Amniotic epithelial cell (primary cell): ENCODE measurements around the gene GNPNAT1.

Source experiments
- DNase-seq: peaks from one replicate; pipeline ENCODE4 v3.0.0-alpha.2; 2010; ENCODE audit warnings: low read depth

Gene GNPNAT1

DNA sequence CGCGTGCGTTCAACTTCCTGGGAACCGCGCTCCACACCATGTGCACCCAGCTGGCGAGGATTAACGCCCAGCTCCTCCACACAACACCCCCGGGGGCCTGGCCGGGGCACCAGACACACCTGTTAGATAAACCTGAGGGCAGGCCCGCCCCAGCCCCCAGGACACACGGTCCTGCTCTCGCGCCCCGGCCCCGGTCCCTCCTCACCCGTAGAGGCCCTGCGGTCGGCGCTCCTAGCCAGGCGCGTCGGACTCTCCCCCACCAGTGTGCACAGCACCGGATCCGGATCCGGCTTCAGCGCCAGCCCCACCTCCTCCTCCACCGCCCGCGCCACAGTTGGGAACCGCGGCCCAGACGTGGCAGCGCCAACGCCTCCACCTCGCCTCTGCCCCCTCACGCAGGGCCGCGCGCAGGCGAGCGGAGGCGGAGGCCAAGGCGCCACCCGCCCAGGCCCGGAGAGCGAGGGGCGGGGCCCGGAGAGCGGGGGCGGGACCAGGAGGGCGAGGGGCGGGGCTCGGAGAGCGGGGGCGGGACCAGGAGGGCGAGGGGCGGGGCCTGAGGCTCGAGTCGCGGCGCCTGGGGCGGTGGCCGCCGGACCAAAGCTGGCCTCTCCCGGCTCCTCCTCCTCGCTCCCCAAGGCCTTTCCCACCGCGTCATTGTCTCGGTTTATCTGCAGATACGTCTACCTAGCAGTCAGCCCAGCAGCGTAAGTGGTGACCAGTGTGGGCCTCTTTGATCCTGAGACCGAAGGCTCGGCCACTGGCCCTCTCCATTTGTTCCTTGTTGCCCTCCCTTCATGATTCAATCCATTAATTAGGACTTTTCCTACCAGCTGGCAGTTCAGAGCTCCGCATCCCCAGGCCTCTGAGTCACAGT, at the start of gene GNPNAT1:
Gene GNPNAT1 (minus strand): TSS at position 385 of the 874 bp plus-strand sequence. CDS start 6,957 bp downstream, outside the sequence.
- DNase-seq, result peak; percentile 86

DNA sequence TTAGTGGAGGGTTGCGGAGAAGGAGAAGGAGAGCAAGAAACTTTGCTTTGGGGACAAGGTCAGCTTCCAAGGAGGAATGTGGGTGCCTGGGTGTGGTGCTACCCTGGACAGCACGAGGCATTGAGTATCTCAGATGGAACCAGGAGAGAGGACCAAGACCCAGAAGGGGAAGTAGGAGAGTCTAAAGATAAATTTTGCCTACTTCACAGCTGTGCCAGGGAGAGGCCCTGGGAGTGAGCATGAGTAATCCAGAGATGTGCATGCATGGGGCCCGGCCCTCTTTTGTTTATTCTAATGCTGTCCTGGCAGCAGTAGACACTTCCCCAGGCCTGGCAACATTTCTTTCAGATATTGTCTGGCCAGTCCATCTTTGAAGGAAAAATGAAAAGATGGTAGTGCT, 49.5 kb upstream of the GNPNAT1 start:
- DNase-seq, result peak; percentile 66

GRCh38 chr14:52837451-52837850, 46.0 kb upstream of the GNPNAT1 start:
- DNase-seq, result no peak

GRCh38 chr14:52836063-52836462, 44.7 kb upstream of the GNPNAT1 start:
- DNase-seq, result no peak

DNA sequence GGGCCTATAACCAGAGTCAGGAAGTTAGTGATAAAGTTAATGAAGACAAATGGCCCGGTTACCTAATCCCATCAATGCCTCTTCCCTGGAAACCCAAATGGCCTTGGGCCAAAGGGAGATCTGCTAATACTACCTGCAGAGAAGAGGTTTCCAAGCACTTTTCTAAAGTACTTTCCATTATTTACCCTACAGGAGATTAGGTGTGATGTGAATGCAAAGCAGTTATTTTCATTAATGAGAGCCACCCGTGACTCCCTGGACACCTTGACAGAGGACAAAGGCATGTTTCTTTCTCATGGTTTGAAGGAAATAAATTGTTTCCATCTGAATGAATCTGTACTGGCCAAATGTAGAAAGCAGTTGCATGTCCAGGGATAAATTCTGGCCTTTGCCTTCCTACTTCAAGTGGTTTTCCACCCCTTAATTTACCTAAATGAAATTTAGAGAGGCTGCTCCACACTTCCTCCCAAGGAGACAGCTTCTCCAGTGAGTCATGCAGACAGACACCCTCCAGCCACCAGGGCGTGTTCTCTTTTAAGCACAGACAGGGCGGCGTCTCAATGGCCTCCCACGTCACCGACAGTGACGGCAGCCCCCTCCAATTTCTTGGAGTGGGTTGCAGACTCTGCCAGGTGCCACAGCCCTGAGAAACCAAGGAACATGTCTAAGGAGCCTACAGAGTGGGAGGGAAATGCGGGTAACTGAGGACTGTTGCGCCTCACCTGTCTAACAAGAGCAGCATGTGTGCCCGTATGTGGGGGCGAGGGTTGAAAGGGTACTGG, 43.9 kb upstream of the GNPNAT1 start:
- peak; percentile 25 for DNase-seq

GRCh38 chr14:52834440-52834842, 43.0 kb upstream of the GNPNAT1 start:
- peak; percentile 84 for DNase-seq

DNA sequence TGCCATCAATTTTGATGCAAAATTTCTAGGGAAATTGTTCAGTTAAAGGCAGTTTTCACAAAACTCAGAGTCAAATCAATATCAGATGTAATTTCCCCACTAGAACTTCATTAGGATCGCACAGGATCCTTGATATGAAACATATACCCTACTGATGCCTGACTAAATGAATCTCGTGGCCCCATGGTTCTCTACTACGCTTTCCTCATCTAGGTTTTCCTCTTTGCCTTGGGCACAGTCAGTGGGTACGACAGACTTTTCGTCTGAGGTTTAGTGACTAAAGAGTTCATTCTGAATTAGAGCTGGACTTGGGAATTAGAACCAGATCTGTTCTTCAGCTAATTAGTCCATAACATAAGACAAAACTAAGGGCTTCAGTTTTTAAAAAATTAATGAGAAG, 42.5 kb upstream of the GNPNAT1 start:
- no peak for DNase-seq

DNA sequence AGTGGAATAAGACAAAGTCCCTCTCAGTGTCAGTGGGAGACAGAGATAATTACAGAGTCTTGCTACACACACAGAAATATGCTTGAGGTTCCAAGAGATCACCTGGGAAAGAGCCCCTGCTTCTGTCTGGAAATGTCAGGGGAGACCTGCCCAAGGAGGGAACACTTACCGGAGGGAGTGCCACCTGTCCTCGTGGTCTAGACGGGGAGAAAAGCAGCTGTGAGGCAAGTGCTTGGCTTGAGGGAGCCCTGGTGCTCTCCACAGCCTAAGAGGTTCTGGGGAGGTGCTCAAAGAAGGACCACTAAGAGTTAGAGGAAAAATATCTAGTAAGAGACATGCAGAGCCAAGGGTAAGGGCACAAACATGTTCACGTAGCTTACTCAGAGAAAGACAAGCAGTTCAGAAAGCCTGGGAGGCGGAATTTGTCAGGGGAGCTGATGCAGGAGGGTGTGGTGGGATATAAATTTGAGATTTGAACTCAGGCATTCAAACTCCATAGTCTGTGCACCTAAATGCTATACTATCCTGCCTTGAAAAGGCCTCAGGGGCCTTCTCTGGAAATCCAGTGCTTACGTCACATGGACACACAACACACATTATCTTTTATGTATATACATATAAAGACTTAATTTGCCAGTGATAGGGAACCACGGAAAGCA, 38.2 kb upstream of the GNPNAT1 start:
- no peak for DNase-seq

DNA sequence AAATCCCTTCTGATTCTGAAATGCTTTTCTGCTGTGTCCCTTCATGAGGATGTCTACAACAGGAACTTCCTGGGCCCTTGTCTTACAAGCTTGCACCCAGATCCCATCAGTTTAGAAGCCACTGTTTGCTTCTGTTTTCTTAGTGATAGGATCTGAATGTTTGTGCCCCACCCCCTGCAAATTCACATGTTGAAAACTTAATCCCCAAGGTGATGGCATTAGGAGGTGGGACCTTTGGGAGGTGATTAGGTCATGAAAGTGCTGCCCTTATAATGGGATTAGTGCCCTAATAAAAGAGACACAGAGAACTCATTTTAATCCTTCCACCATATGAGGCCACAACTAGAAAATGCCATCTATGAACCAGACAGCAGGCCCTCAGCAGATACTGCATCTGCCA, 36.0 kb upstream of the GNPNAT1 start:
- no peak for DNase-seq

DNA sequence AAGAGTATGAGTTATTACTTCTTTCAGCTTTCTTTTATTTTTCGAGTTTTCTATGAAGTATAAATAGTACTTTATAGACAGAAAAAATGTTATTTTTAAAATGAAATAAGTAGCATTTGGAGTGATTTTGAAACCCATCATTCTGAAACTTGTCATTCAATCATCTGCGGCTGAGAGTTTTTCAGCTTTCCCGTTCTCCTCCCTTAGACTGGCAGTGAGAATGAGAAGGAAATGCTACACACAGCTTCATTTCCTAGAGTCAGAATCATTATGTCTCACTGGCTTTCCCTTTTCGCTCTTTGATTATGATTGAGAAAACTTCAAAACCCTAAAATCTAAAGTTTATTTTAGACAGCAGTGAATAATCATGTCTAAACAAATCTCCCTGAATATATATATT, 33.7 kb upstream of the GNPNAT1 start:
- no peak for DNase-seq

GRCh38 chr14:52824462-52824861, 33.1 kb upstream of the GNPNAT1 start:
- DNase-seq, result peak; percentile 48

GRCh38 chr14:52821805-52822250, 30.4 kb upstream of the GNPNAT1 start:
- DNase-seq, result no peak

DNA sequence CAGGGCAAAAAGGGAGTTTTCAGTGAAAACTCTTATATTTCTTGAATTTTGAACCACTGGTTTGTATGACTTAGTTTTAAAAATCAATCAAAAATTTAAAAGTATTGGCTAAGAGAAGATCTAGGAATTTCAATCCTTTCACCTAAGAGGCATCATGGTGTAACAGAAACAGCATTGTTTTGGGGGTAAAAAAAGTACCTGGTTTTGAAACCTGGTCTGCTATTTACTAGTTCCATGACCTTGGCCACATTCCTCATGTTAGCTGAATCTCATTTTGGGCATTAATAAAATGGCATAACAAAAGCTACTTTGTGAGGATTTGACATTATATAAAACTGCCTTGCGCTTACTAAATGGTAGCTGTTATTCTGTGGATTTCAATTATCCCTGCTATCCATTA, 16.7 kb upstream of the GNPNAT1 start:
- no peak for DNase-seq

- no peak for DNase-seq
Observed at GRCh38 chr14:52806115-52806514, 14.7 kb upstream of the GNPNAT1 start.

DNA sequence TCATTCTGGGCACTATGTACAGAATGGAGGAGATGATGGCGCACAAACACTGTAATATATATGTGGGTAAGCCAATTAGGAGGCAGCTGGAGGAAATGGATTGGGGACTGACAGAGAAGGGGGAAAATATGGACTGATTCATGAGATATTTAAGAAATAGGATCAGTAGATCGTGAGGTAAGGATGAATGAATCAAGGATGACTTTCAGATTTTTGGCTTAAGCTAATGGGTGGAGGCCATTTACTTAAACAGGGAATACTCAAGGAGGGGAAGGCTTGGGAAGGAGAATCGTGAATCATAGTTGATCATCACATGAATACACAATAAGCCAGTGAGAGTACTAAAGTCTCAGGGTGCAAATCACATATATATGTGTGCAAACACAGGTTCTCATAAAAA, 11.2 kb upstream of the GNPNAT1 start:
- peak; percentile 32 for DNase-seq

DNA sequence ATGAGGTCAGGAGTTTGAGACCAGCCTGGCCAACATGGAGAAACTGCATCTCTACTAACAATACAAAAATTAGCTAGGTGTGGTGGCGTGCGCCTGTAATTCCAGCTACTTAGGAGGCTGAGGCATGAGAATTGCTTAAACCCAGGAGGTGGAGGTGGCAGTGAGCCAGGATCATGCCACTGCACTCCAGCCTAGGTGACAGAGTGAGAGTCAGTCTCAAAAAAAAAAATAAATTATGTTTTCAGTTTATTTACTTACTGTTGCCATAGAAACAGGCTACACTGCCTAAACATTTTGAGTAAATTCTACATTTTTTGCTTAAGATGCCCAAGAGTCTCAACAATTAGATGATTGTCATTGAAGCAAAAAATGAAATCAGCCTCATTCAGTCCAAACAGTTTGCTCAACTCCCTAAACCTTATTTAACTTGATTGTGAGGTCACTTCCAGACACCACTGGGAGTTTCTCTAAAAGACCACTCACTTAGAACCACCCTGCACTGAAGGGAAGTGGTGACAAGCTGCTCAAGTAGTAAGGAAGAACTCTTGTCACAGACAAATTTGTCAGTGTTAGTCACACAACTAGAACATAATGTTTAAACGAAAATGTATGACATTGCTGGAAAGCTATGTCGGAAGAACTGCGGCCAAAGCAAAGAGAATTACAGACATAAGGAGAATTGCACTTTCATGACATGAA, 9.8 kb upstream of the GNPNAT1 start:
- peak; percentile 69 for DNase-seq

- DNase-seq, result no peak
Observed at GRCh38 chr14:52798826-52799225, 7.4 kb upstream of the GNPNAT1 start.

DNA sequence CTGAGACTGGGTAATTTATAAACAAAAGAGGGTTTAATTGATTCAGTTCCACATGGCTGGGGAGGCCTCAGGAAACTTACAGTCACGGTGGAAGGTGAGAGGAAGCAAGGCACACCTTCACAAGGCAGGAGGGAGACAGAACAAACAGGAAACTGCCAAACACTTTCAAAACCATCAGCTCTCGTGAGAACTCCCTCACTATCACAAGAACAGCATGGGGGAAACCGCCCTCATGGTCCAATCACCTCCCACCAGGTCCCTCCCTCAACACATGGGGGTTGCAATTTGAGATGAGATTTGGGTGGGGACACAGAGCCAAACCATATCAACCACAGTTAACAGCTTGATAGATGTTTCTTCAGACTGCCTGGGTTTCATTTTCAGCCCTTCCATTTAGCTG, 6.2 kb upstream of the GNPNAT1 start:
- DNase-seq, result no peak

GRCh38 chr14:52793061-52793460, 1.7 kb upstream of the GNPNAT1 start:
- peak; percentile 24 for DNase-seq

DNA sequence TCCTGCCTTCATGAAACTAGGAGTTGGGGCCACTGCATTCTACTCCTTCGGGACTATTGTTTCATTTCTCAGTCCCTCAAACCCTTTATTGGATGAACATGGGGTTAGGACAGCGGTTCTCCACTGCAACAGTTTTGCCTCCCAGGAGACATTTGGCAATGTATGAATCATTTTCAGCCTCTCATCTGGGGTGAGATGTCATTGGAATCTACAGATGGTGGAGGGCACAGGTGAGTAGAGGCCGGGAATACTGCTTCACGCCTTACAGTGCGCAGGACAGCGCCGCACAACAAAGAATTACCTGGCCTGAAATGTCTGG, 649 bp upstream of the GNPNAT1 start:
- no peak for DNase-seq

DNA sequence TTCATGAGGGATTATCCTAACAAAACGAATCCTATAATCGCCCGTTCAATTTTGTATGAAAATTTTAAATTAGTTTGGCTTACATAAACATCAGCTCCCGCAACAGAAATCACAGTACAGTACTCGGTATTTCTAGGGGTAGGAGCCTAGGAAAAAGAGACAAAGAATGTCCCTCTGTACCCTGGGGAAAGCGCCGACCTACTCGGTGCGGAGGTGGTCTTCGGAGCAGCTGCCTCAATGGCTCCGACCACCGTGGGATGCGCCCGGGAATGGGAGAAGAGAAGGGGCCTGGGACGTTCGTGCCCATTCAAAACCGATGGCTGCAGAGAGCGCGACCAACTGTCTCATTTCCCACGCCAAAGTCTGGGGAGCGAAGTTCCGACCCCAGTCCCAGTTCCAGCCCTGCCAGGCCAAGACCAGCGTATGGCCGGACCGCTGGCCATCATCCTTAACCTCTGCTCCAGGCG, 618 bp downstream of the GNPNAT1 start:
- no peak for DNase-seq
